ENCODE measurements around the gene CADM2.
A peak's percentile ranks its signal among the peaks of the same experiment; 100 is the strongest.

The CADM2 gene

GRCh38 chr3:85567071-85567676 is 608.4 kb downstream of the CADM2 start:
- Mint-ChIP-seq H3K27ac (no peak overlapping the region), H3K27me3 (ENCODE audit: low read depth, poor library complexity) (peaks cover under 1% of the 10 kb centered on the region), H3K4me1 (no peaks in the 10 kb centered on the region), H3K9me3 (no peaks in the 10 kb centered on the region), H3K4me3 (no peak overlapping the region), H3K36me3 (ENCODE audit: low read depth) (no peaks in the 10 kb centered on the region)
- peak; percentile 64 for DNase-seq
- TF ChIP-seq CTCF (IDR thresholded peaks at IDR 0.05), result peak; percentile 75

GRCh38 chr3:85570819-85571218 is 612.0 kb downstream of the CADM2 start:
- Mint-ChIP-seq H3K27ac (no peak overlapping the region), H3K9me3 (no peaks in the 10 kb centered on the region), H3K4me3 (no peak overlapping the region), H3K36me3 (ENCODE audit: low read depth) (no peaks in the 10 kb centered on the region), H3K27me3 (ENCODE audit: low read depth, poor library complexity) (no peaks in the 10 kb centered on the region), H3K4me1 (no peaks in the 10 kb centered on the region)
- no peak for TF ChIP-seq CTCF (IDR thresholded peaks at IDR 0.05)
- DNase-seq, result no peak

GRCh38 chr3:85571835-85572234 is 613.0 kb downstream of the CADM2 start:
- H3K36me3 Mint-ChIP-seq (ENCODE audit: low read depth), result peaks cover 3% of the 10 kb centered on the region
- no peak for TF ChIP-seq CTCF (IDR thresholded peaks at IDR 0.05)
- H3K4me3 Mint-ChIP-seq, result no peak overlapping the region
- peaks cover 2% of the 10 kb centered on the region for H3K9me3 Mint-ChIP-seq
- no peak for DNase-seq
- H3K27me3 Mint-ChIP-seq (ENCODE audit: low read depth, poor library complexity), result no peaks in the 10 kb centered on the region
- H3K27ac Mint-ChIP-seq, result no peak overlapping the region
- H3K4me1 Mint-ChIP-seq, result no peaks in the 10 kb centered on the region

- no peak for TF ChIP-seq CTCF (IDR thresholded peaks at IDR 0.05)
- H3K9me3 Mint-ChIP-seq, result peaks cover 4% of the 10 kb centered on the region
- H3K27ac Mint-ChIP-seq, result no peak overlapping the region
- no peaks in the 10 kb centered on the region for H3K27me3 Mint-ChIP-seq (ENCODE audit: low read depth, poor library complexity)
- DNase-seq, result no peak
- H3K36me3 Mint-ChIP-seq (ENCODE audit: low read depth), result peaks cover 6% of the 10 kb centered on the region
- H3K4me3 Mint-ChIP-seq, result no peak overlapping the region
- H3K4me1 Mint-ChIP-seq, result no peaks in the 10 kb centered on the region
These were observed 613.6 kb downstream of the CADM2 start for GRCh38 chr3:85572426-85572825.

DNA sequence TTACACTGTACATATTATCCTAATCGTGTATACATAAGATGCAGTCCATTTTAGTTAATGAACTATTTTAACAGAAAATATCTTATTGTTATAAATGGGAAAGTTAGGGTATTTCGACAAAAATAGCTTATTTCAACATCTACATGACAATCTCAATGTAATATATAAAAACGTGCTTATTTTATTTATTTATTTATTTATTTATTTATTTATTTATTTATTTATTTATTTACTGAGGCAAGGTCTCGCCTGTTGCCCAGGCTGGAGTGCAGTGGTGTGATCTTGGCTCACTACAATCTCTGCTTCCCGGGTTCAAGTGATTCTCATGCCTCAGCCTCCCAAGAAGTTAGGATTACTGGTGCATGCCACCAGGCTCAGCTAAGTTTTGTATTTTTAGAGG is 614.2 kb downstream of the CADM2 start:
- Mint-ChIP-seq H3K4me3 (no peak overlapping the region), H3K4me1 (no peaks in the 10 kb centered on the region), H3K27me3 (ENCODE audit: low read depth, poor library complexity) (no peaks in the 10 kb centered on the region), H3K9me3 (peaks cover 4% of the 10 kb centered on the region), H3K36me3 (ENCODE audit: low read depth) (peaks cover 6% of the 10 kb centered on the region), H3K27ac (no peak overlapping the region)
- DNase-seq, result no peak
- no peak for TF ChIP-seq CTCF (IDR thresholded peaks at IDR 0.05)

DNA sequence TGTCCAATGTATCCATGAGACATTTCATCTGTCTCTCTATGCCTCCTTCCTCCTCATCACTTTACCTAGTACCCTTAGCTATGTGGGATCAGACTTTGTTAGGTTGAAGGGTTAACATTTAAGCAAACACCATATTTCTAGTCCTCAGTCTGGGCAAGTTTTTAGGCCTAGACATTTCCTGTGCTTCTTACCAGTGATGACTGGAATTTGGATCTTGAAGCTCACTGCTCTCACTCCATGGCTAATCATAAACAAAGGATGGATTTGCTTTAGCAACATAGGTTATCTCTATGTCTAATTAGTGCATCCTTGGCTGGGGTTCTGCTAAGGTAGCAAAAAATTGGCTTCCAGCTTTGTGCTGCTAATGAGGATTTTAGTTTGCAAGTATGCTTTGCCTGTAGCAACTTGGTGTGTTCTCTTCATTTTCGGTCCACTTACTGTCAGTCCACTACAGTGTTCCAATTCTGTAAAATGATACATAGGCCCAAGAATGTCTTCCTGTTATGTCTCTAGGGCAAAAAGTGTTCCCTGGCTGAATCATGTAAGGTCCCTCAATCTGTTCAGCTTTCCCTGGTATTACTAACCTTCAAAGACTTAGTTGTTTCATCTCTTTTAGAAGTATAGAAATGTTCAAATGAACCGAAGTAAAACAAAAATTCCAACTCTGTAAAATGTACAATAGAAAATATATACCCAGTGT is 615.4 kb downstream of the CADM2 start:
- TF ChIP-seq CTCF (IDR thresholded peaks at IDR 0.05), result no peak
- DNase-seq, result no peak
- H3K9me3 Mint-ChIP-seq, result peaks cover 4% of the 10 kb centered on the region
- peaks cover 6% of the 10 kb centered on the region for H3K36me3 Mint-ChIP-seq (ENCODE audit: low read depth)
- no peaks in the 10 kb centered on the region for H3K27me3 Mint-ChIP-seq (ENCODE audit: low read depth, poor library complexity)
- no peak overlapping the region for H3K4me3 Mint-ChIP-seq
- peaks cover 2% of the 10 kb centered on the region for H3K4me1 Mint-ChIP-seq
- H3K27ac Mint-ChIP-seq, result no peak overlapping the region
